ENCODE results near the gene ABCD3. TPM values are rescaled to one million over a fixed set of nuclear protein-coding genes. Genes with fewer than 3 reads are reported as not detected.
"Not testable (repeated sequence)": the region's sequence is repeated elsewhere in the genome, so short reads cannot be mapped to it uniquely, and the experiment has no call there.

ABCD3 gene
- total and polyA plus RNA-seq, 2 donors from 2014 or later: 43.2 to 65.1 TPM

DNA sequence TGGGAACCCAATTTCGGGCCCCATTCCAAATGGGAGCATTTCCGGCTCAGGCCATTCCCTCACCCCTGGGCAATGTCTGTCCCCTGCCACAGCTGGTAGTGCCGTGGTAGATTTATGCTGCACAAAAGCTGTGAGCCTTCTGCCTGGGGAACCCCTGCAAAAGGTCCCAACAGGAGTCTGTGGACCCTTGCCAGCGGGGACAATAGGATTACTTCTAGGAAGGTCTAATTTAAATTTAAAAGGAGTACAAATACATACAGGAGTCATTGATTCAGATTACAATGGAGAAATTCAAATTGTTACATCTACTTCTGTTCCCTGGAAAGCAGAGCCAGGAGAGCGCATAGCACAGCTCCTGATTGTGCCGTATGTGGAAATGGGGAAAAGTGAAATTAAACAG, 28.0 kb downstream of the ABCD3 start:
- H3K36me3 ChIP-seq (ENCODE audit: control insufficient read depth in 2 of 3, insufficient read depth in 3 of 3, low read length in 3 of 3): peaks cover 3 to 12% (median 8%) of the 10 kb centered on the region in 3 donors
- H3K4me3 ChIP-seq (ENCODE audit: low read length in 3 of 3); H3K27me3 ChIP-seq (ENCODE audit: control insufficient read depth, insufficient read depth, low read length); intact Hi-C loops (cut with DNase I); H3K27ac ChIP-seq (ENCODE audit: low read depth in 2 of 2, low read length in 2 of 2); H3K4me1 ChIP-seq (ENCODE audit: control insufficient read depth in 2 of 3, insufficient read depth in 2 of 3, low read depth in 1 of 3, low read length in 3 of 3); H3K9ac ChIP-seq (ENCODE audit: low read length in 3 of 3); DNase-seq; FAIRE-seq: not testable (repeated sequence)
- H3K9me3 ChIP-seq (ENCODE audit: control insufficient read depth in 2 of 3, insufficient read depth in 1 of 3, low read length in 3 of 3): peaks cover 0 to 29% (median 3%) of the 10 kb centered on the region in 3 donors

DNA sequence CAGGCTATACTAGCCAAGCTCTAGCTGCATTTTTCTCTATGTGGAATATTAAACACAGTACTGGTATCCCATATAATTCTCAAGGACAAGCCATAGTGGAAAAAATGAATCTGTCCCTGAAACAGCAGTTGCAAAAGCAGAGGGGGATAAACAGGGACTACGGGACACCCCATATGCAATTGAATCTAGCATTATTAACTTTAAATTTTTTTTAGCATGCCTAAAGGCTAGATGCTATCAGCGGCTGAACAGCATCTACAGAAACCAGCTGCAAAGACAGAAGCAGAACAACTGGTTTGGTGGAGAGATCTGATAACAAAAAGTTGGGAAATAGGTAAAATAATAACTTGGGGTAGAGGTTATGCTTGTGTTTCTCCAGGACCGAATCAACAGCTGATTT, 30.6 kb downstream of the ABCD3 start:
- H3K27me3 ChIP-seq (ENCODE audit: control insufficient read depth, insufficient read depth, low read length); DNase-seq; H3K9ac ChIP-seq (ENCODE audit: low read length in 3 of 3); H3K4me1 ChIP-seq (ENCODE audit: control insufficient read depth in 2 of 3, insufficient read depth in 2 of 3, low read depth in 1 of 3, low read length in 3 of 3); FAIRE-seq; H3K27ac ChIP-seq (ENCODE audit: low read depth in 2 of 2, low read length in 2 of 2); H3K4me3 ChIP-seq (ENCODE audit: low read length in 3 of 3); intact Hi-C loops (cut with DNase I): not testable (repeated sequence)
- peaks cover 6 to 18% (median 8%) of the 10 kb centered on the region in 3 donors for H3K36me3 ChIP-seq (ENCODE audit: control insufficient read depth in 2 of 3, insufficient read depth in 3 of 3, low read length in 3 of 3)
- peaks cover 0 to 25% (median 3%) of the 10 kb centered on the region in 3 donors for H3K9me3 ChIP-seq (ENCODE audit: control insufficient read depth in 2 of 3, insufficient read depth in 1 of 3, low read length in 3 of 3)

DNA sequence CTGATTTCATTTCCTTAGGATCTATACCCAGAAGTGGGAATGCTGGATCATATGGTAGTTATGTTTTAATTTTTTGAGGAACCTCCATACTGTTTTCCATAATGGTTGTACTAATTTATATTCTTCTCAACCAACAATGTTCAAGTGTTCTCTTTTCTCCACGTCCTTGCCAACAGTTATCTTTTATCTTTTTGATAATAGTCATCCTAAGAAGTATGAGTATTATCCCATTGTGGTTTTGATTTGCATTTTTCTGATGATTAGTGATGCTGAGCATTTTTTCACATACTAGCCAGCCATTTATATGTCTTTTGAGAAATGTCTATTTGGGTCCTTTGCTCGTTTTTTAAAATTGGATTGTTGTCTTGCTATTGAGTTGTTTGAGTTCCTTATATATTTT, 38.5 kb downstream of the ABCD3 start:
- H3K27me3 ChIP-seq (ENCODE audit: control insufficient read depth, insufficient read depth, low read length): no peaks in the 10 kb centered on the region
- no peak for DNase-seq
- FAIRE-seq: no peak
- intact Hi-C loops (cut with DNase I): no loop called here
- H3K9ac ChIP-seq (ENCODE audit: low read length in 3 of 3): no peak overlapping the region
- no peak overlapping the region for H3K27ac ChIP-seq (ENCODE audit: low read depth in 2 of 2, low read length in 2 of 2)
- H3K4me3 ChIP-seq (ENCODE audit: low read length in 3 of 3): no peak overlapping the region
- TF ChIP-seq, protein P1, sequence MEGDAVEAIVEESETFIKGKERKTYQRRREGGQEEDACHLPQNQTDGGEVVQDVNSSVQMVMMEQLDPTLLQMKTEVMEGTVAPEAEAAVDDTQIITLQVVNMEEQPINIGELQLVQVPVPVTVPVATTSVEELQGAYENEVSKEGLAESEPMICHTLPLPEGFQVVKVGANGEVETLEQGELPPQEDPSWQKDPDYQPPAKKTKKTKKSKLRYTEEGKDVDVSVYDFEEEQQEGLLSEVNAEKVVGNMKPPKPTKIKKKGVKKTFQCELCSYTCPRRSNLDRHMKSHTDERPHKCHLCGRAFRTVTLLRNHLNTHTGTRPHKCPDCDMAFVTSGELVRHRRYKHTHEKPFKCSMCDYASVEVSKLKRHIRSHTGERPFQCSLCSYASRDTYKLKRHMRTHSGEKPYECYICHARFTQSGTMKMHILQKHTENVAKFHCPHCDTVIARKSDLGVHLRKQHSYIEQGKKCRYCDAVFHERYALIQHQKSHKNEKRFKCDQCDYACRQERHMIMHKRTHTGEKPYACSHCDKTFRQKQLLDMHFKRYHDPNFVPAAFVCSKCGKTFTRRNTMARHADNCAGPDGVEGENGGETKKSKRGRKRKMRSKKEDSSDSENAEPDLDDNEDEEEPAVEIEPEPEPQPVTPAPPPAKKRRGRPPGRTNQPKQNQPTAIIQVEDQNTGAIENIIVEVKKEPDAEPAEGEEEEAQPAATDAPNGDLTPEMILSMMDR (IDR thresholded peaks at IDR 0.05; ENCODE audit: borderline replicate concordance, extremely low read depth, insufficient read depth): no peak
- no peaks in the 10 kb centered on the region for H3K9me3 ChIP-seq (ENCODE audit: control insufficient read depth in 2 of 3, insufficient read depth in 1 of 3, low read length in 3 of 3)
- peaks cover 3 to 11% (median 7%) of the 10 kb centered on the region in 3 donors for H3K36me3 ChIP-seq (ENCODE audit: control insufficient read depth in 2 of 3, insufficient read depth in 3 of 3, low read length in 3 of 3)
- no peaks in the 10 kb centered on the region for H3K4me1 ChIP-seq (ENCODE audit: control insufficient read depth in 2 of 3, insufficient read depth in 2 of 3, low read depth in 1 of 3, low read length in 3 of 3)

DNA sequence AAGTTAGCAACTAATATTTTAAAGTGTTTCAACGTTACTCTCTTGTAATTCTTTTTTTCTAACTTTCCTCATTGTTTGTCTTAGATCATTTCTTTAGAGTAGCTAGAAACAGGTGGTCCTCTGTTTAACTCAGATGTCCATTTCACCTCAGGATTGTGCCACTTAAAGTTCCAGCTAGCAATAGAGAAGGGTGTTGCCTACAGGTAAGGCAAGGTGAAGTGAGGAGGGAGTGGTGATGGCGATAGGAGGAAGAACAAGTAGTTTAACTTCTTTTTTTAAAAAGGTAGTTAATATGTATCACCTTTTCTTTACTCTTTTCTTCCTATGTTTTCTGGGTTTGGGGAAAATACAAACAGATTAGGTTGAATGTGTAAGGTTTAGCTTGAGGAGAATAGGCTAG, 44.4 kb downstream of the ABCD3 start:
- Histone ChIP-seq H3K4me1 (ENCODE audit: control insufficient read depth in 2 of 3, insufficient read depth in 2 of 3, low read depth in 1 of 3, low read length in 3 of 3) (peaks cover 0 to 7% (median 4%) of the 10 kb centered on the region in 3 donors), H3K4me3 (ENCODE audit: low read length in 3 of 3) (no peak overlapping the region), H3K27me3 (ENCODE audit: control insufficient read depth, insufficient read depth, low read length) (no peaks in the 10 kb centered on the region), H3K9me3 (ENCODE audit: control insufficient read depth in 2 of 3, insufficient read depth in 1 of 3, low read length in 3 of 3) (no peaks in the 10 kb centered on the region), H3K27ac (ENCODE audit: low read depth in 2 of 2, low read length in 2 of 2) (no peak overlapping the region), H3K9ac (ENCODE audit: low read length in 3 of 3) (no peak overlapping the region), H3K36me3 (ENCODE audit: control insufficient read depth in 2 of 3, insufficient read depth in 3 of 3, low read length in 3 of 3) (peaks cover 0 to 12% (median 2%) of the 10 kb centered on the region in 3 donors)
- FAIRE-seq: no peak
- TF ChIP-seq, protein P1 (IDR thresholded peaks at IDR 0.05; ENCODE audit: borderline replicate concordance, extremely low read depth, insufficient read depth): no peak
- intact Hi-C loops (cut with DNase I): no loop called here
- DNase-seq: no peak
